ENCODE results near the gene ENTREP1.
"Not testable (repeated sequence)": the region's sequence is repeated elsewhere in the genome, so short reads cannot be mapped to it uniquely, and the experiment has no call there.

Gene ENTREP1

GRCh38 chr9:69371001-69371400, 46.0 kb downstream of the ENTREP1 start:
- no peak for DNase-seq (ENCODE audit: low spot score)

- no peak for DNase-seq (ENCODE audit: low spot score)
Observed at GRCh38 chr9:69376651-69377050, 51.6 kb downstream of the ENTREP1 start.

GRCh38 chr9:69377291-69377690, 52.3 kb downstream of the ENTREP1 start:
- DNase-seq (ENCODE audit: low spot score), result no peak

- DNase-seq (ENCODE audit: low spot score), result no peak
Observed at GRCh38 chr9:69377981-69378380, 53.0 kb downstream of the ENTREP1 start.

DNA sequence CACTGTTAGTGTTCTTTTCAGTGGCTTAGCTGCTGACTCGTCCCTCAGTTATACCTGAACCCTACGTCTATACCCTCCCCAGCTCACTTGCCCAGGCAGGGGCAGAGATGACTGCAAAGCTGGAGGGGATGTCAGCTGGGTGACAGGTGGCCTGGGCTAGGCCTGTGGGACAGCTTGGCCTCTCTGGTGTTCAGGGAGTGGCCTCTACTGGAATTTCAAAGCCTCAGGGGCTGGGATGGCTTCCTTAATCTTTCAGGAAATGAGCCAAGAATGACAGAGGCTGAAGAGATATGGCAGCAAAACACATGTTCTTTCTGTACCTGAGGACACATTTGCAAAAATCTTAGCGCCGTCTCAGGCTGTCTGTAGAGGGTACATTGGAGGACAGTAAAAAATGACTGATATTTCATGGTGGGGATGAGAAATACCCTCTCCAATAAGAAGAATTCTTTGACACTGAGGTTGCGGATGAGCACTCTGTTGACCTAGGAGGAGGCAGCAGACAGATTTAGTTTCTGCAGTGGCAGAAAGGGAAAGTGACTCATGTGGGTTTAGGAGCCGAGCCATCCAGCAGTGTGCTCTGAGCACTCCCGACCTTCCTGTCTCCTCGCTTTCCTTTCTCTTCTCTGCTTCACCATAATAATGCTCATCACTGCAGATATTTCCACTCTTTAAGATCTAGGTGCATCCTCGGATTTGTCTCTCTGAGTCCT, 54.4 kb downstream of the ENTREP1 start:
- no peak for DNase-seq (ENCODE audit: low spot score)

DNA sequence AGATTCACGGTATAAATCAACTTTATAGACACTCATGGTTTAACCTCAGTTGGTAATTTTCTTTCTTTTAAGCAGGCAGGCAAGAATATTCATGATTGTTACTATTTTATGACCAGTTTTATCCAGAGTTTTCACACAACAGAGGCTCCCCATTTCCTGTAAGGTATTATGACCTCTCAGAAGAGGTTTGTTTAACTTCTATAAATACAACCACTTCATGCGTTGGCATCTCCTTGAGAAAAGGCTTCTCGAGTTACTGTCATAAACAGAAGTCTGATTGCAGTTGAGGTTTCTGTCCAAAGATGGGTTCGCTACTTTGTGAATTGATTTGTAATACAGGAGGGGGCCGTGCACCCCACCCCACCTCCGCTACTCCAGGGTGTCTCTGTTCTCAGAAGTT, 55.3 kb downstream of the ENTREP1 start:
- DNase-seq (ENCODE audit: low spot score), result no peak

- no peak for DNase-seq (ENCODE audit: low spot score)
Observed at GRCh38 chr9:69380811-69381210, 55.8 kb downstream of the ENTREP1 start.

DNA sequence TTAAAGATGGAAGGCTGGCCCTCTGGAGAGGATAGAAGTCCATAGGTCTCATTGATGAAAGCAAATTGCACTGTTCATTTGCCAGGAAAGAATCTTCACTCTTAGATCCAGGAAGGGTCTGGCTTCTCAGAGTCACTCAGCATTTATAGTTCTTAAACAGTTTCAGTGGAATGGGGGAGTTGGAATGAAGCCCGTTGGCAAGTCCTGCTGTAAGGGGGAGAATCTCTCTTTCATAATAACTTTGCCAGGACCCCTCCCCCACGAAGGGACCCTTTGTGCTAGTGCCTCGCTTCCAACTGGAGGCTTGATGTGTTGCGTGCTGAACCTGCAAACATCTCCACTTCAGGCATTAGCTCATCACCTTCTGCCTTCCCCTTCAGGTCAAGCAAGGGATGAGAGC, 57.1 kb downstream of the ENTREP1 start:
- no peak for DNase-seq (ENCODE audit: low spot score)

GRCh38 chr9:69385581-69386033, 60.6 kb downstream of the ENTREP1 start:
- DNase-seq (ENCODE audit: low spot score), result no peak

- no peak for DNase-seq (ENCODE audit: low spot score)
Observed at GRCh38 chr9:69386651-69387050, 61.6 kb downstream of the ENTREP1 start.

GRCh38 chr9:69388596-69388995, 63.6 kb downstream of the ENTREP1 start:
- DNase-seq (ENCODE audit: low spot score), result no peak

GRCh38 chr9:69389437-69389995, 64.5 kb downstream of the ENTREP1 start:
- DNase-seq (ENCODE audit: low spot score), result no peak

GRCh38 chr9:69391487-69391886, 66.5 kb downstream of the ENTREP1 start:
- no peak for DNase-seq (ENCODE audit: low spot score)

- peak; percentile 39 for DNase-seq (ENCODE audit: low spot score)
Observed at GRCh38 chr9:69391946-69392345, 66.9 kb downstream of the ENTREP1 start.

DNA sequence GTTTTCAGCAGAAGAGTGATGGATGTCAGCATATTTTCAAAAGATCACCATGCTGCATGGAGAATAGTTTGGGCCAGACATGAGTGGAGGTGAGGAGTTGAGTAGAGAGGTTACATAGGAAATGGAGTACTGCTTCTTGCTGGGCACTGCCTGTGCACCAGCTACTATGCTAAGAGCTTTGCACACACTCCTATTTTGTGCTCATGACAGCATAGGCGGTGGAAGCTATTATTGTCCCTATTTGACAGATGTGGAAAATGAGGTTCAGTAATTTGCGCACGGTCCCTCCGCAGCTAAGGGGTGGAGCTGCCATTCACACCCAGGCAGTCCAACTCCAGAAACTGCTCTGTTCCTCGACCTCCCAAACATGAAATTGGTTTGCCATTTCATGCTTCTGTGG, 67.8 kb downstream of the ENTREP1 start:
- no peak for DNase-seq (ENCODE audit: low spot score)

GRCh38 chr9:69393425-69393824, 68.4 kb downstream of the ENTREP1 start:
- no peak for DNase-seq (ENCODE audit: low spot score)

- peak; percentile 73 for DNase-seq (ENCODE audit: low spot score)
Observed at GRCh38 chr9:69395718-69396117, 70.7 kb downstream of the ENTREP1 start.

- no peak for DNase-seq (ENCODE audit: low spot score)
Observed at GRCh38 chr9:69396759-69397158, 71.7 kb downstream of the ENTREP1 start.

DNA sequence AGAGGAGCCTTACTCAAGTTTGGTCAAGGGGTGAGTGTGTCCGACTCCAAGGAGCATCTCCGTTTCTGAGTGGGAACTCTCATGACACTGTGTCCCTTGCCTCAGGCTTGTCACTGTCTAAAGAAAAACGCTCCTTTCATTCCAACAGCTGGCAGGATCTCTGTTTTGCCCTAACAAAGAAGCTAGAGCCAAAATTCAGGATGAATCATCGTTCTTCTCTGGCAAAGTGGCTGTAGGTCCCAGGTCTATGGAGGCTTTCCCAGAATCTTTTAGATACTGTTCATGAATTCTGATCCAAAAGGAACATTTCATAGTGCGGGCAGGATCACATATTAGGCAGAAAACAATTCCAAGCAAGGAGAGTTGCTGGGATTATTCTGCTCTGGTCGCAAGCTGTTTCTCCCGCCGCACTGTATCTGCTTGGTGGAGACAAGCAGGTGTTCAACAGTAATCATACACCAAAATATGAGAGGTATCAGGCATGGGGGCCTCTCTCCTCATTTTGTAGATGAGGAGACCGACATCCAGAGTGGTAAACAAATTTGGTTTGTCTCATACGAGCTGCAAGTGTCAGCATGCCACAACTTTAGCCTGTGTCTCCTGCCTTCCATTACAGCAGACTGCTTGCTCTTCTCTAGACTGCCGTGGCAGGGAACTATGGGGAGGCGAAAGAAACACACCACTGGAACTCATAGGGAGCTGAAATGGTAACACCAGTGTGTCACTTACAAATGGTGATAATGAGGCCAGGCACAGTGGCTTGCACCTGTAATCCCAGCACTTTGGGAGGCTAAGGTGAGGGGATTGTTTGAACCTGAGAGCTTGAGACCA, 72.6 kb downstream of the ENTREP1 start:
- peak; percentile 52 for DNase-seq (ENCODE audit: low spot score)

GRCh38 chr9:69400470-69400869, 75.5 kb downstream of the ENTREP1 start:
- DNase-seq (ENCODE audit: low spot score), result no peak

- not testable (repeated sequence) for DNase-seq (ENCODE audit: low spot score)
Observed at GRCh38 chr9:69409936-69410335, 84.9 kb downstream of the ENTREP1 start.

GRCh38 chr9:69411246-69411645, 86.2 kb downstream of the ENTREP1 start:
- no peak for DNase-seq (ENCODE audit: low spot score)

Data from globus pallidus (tissue), 1 donor.